ENCODE data around the gene CERS6.

Gene CERS6

DNA sequence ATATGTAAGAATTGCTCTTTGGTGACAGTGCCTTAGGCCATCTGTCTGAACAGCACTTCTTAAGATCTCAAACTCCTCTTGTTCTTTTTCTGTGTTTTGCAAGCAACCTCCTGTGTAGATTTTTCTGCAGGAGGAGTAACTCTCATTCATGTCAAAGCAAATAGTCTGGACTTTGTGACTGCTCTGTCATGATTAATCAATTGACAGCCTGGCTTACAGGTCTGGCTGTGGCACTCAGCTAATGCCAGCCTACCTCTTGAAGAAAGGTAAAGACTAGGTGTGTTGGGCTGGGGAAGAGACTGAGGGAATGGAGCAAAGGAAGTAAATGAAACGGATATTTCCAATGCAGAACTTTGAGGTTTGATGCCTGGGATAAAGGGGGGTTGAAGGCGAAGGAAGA lies 156.6 kb downstream of the CERS6 start:
- TF ChIP-seq CTCF (IDR thresholded peaks at IDR 0.05; ENCODE audit: low read depth, low read length): no peak
- TF ChIP-seq, protein P1, sequence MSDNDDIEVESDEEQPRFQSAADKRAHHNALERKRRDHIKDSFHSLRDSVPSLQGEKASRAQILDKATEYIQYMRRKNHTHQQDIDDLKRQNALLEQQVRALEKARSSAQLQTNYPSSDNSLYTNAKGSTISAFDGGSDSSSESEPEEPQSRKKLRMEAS (IDR thresholded peaks at IDR 0.05; ENCODE audit: low read depth, low read length): no peak
- TF ChIP-seq MYC (IDR thresholded peaks at IDR 0.05; ENCODE audit: low read depth, low read length): no peak
- TF ChIP-seq POLR2A (IDR thresholded peaks at IDR 0.05; ENCODE audit: extremely low read depth, insufficient read length): no peak
- no peak for DNase-seq (ENCODE audit: low read depth)
- no peak overlapping the region for H3K4me3 ChIP-seq (ENCODE audit: low read depth, low read length)

DNA sequence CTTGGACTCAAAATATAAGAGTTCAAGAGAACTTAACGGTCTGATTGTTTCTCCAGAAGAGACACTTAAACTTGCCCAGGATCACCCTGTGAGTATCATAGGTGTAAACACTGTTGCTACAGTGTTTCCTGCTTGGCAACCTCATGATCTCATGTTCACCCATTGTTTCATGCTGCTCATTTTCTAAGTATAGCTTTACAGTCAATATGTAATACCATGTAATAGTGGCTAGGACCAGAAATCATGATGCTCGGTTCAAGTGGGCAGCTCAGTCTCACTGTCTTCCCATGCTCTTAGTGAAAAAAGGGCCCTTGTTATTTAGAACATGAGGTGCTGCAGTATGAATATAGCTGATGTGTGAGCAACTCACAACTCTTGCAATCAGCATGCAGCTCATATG lies 157.5 kb downstream of the CERS6 start:
- DNase-seq (ENCODE audit: low read depth): no peak

DNA sequence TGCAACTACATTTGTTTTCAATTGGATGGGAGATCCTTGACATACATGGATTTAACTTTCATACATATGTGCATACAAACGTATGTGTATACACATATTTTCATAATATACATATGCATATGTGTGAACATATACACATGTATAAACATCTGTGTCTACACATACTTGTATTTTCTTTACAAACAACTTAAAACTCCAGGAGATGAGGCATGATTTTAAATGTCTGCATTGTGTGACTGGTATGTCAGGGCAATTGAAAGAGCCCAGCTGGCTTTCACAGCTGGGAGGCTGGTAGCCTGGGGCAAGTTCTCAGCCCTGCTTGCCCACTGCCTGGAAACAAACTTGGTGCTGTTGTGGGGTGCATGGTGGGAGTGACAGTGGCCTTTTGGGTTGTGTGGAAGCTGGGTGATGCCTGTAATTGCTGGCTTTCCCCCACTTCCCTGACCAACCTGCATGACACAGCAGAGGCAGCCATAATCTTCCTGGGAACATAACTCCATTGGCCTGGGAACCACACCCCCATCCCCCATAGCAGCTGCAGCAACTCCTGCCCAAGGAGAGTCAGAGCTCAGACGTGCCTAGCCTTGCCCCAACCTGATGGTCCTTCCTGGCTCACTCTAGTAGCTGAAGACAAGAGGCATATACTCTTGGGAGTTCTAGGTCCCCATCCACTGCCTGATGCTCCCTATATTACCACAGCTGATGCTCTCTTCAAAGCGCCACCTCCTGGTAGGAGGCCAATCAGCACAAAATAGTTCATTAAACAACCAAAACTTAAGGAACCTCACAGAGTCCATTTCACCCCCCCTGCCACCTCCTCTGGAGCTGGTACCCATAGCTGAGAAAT lies 158.3 kb downstream of the CERS6 start:
- TF ChIP-seq POLR2A (IDR thresholded peaks at IDR 0.05; ENCODE audit: extremely low read depth, insufficient read length) (no peak), CTCF (IDR thresholded peaks at IDR 0.05; ENCODE audit: low read depth, low read length) (peak; percentile 37)
- TF ChIP-seq, protein P1 (IDR thresholded peaks at IDR 0.05; ENCODE audit: low read depth, low read length): no peak
- DNase-seq (ENCODE audit: low read depth): peak; percentile 23
- no peak overlapping the region for H3K4me3 ChIP-seq (ENCODE audit: low read depth, low read length)

More for the DNA sequence above, 157.5 kb downstream of the CERS6 start:
- TF ChIP-seq, protein P1 (IDR thresholded peaks at IDR 0.05; ENCODE audit: low read depth, low read length): no peak
- TF ChIP-seq CTCF (IDR thresholded peaks at IDR 0.05; ENCODE audit: low read depth, low read length) (no peak), MYC (IDR thresholded peaks at IDR 0.05; ENCODE audit: low read depth, low read length) (no peak), POLR2A (IDR thresholded peaks at IDR 0.05; ENCODE audit: extremely low read depth, insufficient read length) (no peak)
- no peak overlapping the region for H3K4me3 ChIP-seq (ENCODE audit: low read depth, low read length)

- DNase-seq (ENCODE audit: low read depth): no peak
- TF ChIP-seq, protein P1 (IDR thresholded peaks at IDR 0.05; ENCODE audit: low read depth, low read length): no peak
- TF ChIP-seq CTCF (IDR thresholded peaks at IDR 0.05; ENCODE audit: low read depth, low read length) (no peak), MYC (IDR thresholded peaks at IDR 0.05; ENCODE audit: low read depth, low read length) (no peak), POLR2A (IDR thresholded peaks at IDR 0.05; ENCODE audit: extremely low read depth, insufficient read length) (no peak)
- no peak overlapping the region for H3K4me3 ChIP-seq (ENCODE audit: low read depth, low read length)
Observed at GRCh38 chr2:168620554-168620953, 164.5 kb downstream of the CERS6 start.

- DNase-seq (ENCODE audit: low read depth): no peak
- no peak for TF ChIP-seq CTCF (IDR thresholded peaks at IDR 0.05; ENCODE audit: low read depth, low read length)
- TF ChIP-seq POLR2A (IDR thresholded peaks at IDR 0.05; ENCODE audit: extremely low read depth, insufficient read length): no peak
- no peak for TF ChIP-seq MYC (IDR thresholded peaks at IDR 0.05; ENCODE audit: low read depth, low read length)
- TF ChIP-seq, protein P1 (IDR thresholded peaks at IDR 0.05; ENCODE audit: low read depth, low read length): no peak
- H3K4me3 ChIP-seq (ENCODE audit: low read depth, low read length): no peak overlapping the region
Observed at GRCh38 chr2:168622559-168622958, 166.5 kb downstream of the CERS6 start.
